Osteocyte (in vitro differentiated cells): ENCODE data around the gene PLD6. TPM values are rescaled to one million over a fixed set of nuclear protein-coding genes. Genes with fewer than 3 reads are reported as not detected.

ENCODE experiments used
- DNase-seq: peaks from one replicate; pipeline ENCODE4 v3.0.0; 2021; ENCODE audit warnings: mixed read lengths; ENCODE audit not compliant: unreplicated experiment; ENCODE audit errors: extremely low spot score
- H3K27ac Mint-ChIP-seq: one replicate; pipeline ENCODE4 v1.8.0; 2021; ENCODE audit warnings: mild to moderate bottlenecking, mixed read lengths; ENCODE audit not compliant: unreplicated experiment
- H3K27me3 Mint-ChIP-seq: one replicate; pipeline ENCODE4 v1.8.0; 2021; ENCODE audit warnings: mixed read lengths; ENCODE audit not compliant: unreplicated experiment
- H3K36me3 Mint-ChIP-seq: one replicate; pipeline ENCODE4 v1.8.0; 2021; ENCODE audit warnings: mixed read lengths; ENCODE audit not compliant: unreplicated experiment
- H3K4me1 Mint-ChIP-seq: one replicate; pipeline ENCODE4 v1.8.0; 2021; ENCODE audit warnings: mixed read lengths; ENCODE audit not compliant: unreplicated experiment
- H3K4me3 Mint-ChIP-seq: one replicate; pipeline ENCODE4 v1.8.0; 2021; ENCODE audit warnings: mild to moderate bottlenecking, moderate library complexity, mixed read lengths; ENCODE audit not compliant: unreplicated experiment
- H3K9me3 Mint-ChIP-seq: one replicate; pipeline ENCODE4 v1.8.0; 2021; ENCODE audit warnings: mixed read lengths; ENCODE audit not compliant: unreplicated experiment
- CTCF ChIP-seq: fragments of 200-600 bp; sonication (generic); IDR thresholded peaks from 2 replicates; pipeline ENCODE4 v1.5.0; 2021; ENCODE audit warnings: antibody characterized with exemption, mild to moderate bottlenecking, moderate library complexity
- total RNA-seq: library from RNA; stranded (reverse); gene quantifications from 2 replicates; pipeline ENCODE4 v1.2.1, GENCODE V29; 2021

PLD6 gene
- total RNA-seq, 1 donor from 2014 or later = 0.81 TPM

- Mint-ChIP-seq H3K36me3 (peaks cover 33% of the 10 kb centered on the region), H3K4me3 (no peak overlapping the region), H3K27me3 (no peaks in the 10 kb centered on the region), H3K9me3 (no peaks in the 10 kb centered on the region), H3K27ac (no peak overlapping the region), H3K4me1 (no peaks in the 10 kb centered on the region)
- no peak for TF ChIP-seq CTCF
- DNase-seq = no peak
Observed at GRCh38 chr17:17246879-17247278, 40.7 kb upstream of the PLD6 start.

GRCh38 chr17:17243163-17243562, 37.0 kb upstream of the PLD6 start:
- DNase-seq = no peak
- no peak overlapping the region for H3K27ac Mint-ChIP-seq

GRCh38 chr17:17242246-17242645, 36.1 kb upstream of the PLD6 start:
- H3K4me3 Mint-ChIP-seq = no peak overlapping the region
- no peaks in the 10 kb centered on the region for H3K27me3 Mint-ChIP-seq

More at GRCh38 chr17:17243163-17243562, 37.0 kb upstream of the PLD6 start:
- peaks cover 6% of the 10 kb centered on the region for H3K4me1 Mint-ChIP-seq
- no peaks in the 10 kb centered on the region for H3K27me3 Mint-ChIP-seq
- TF ChIP-seq CTCF = no peak
- H3K4me3 Mint-ChIP-seq = no peak overlapping the region
- peaks cover 28% of the 10 kb centered on the region for H3K36me3 Mint-ChIP-seq
- H3K9me3 Mint-ChIP-seq = no peaks in the 10 kb centered on the region

GRCh38 chr17:17241656-17242055, 35.5 kb upstream of the PLD6 start:
- peaks cover 15% of the 10 kb centered on the region for H3K36me3 Mint-ChIP-seq
- H3K4me1 Mint-ChIP-seq = peaks cover 13% of the 10 kb centered on the region
- TF ChIP-seq CTCF = no peak
- H3K4me3 Mint-ChIP-seq = no peak overlapping the region
- H3K27ac Mint-ChIP-seq = no peak overlapping the region
- no peaks in the 10 kb centered on the region for H3K9me3 Mint-ChIP-seq
- no peak for DNase-seq
- no peaks in the 10 kb centered on the region for H3K27me3 Mint-ChIP-seq

More at GRCh38 chr17:17242246-17242645, 36.1 kb upstream of the PLD6 start:
- DNase-seq = no peak
- peaks cover 21% of the 10 kb centered on the region for H3K36me3 Mint-ChIP-seq
- no peak for TF ChIP-seq CTCF
- peaks cover 13% of the 10 kb centered on the region for H3K4me1 Mint-ChIP-seq
- no peaks in the 10 kb centered on the region for H3K9me3 Mint-ChIP-seq
- H3K27ac Mint-ChIP-seq = no peak overlapping the region

GRCh38 chr17:17239832-17240231, 33.7 kb upstream of the PLD6 start:
- Mint-ChIP-seq H3K4me1 (peaks cover 25% of the 10 kb centered on the region), H3K4me3 (no peak overlapping the region)

More at GRCh38 chr17:17239832-17240231, 33.7 kb upstream of the PLD6 start:
- DNase-seq = no peak
- H3K9me3 Mint-ChIP-seq = no peaks in the 10 kb centered on the region
- H3K27ac Mint-ChIP-seq = no peak overlapping the region
- H3K36me3 Mint-ChIP-seq = peaks cover 6% of the 10 kb centered on the region
- H3K27me3 Mint-ChIP-seq = no peaks in the 10 kb centered on the region
- TF ChIP-seq CTCF = no peak
